Activated T-cell treated with anti-CD3 and anti-CD28 coated beads, Interleukin-2, amount 50 U/mL, for 72 hours (primary cell): ENCODE measurements around the gene C19orf38. TPM values are rescaled to one million over a fixed set of nuclear protein-coding genes. Genes with fewer than 3 reads are reported as not detected.
A peak's percentile ranks its signal among the peaks of the same experiment; 100 is the strongest.

Experiments
- ATAC-seq, 2 donors: fragments of 150-1000 bp; cut with Tn5 transposase; replicated peaks in 1 of 2; 2 replicates each; pipeline ENCODE4 v1.10.0; 2021; ENCODE audit warnings: moderate library complexity in 2 of 2, mild to moderate bottlenecking in 1 of 2
- DNase-seq, 2 donors: peaks; one replicate each; pipeline ENCODE4 v3.0.0; 2021 to 2022; ENCODE audit warnings: mixed read lengths in 1 of 2
- H3K27ac Mint-ChIP-seq: one replicate; pipeline ENCODE4 v1.8.0; 2022; ENCODE audit warnings: mild to moderate bottlenecking, moderate library complexity, mixed read lengths
- H3K27me3 Mint-ChIP-seq: one replicate; pipeline ENCODE4 v1.8.0; 2022; ENCODE audit warnings: low read depth, mixed read lengths
- H3K36me3 Mint-ChIP-seq, 2 donors: one replicate each; pipeline ENCODE4 v1.8.0; 2022; ENCODE audit warnings: mixed read lengths in 2 of 2, mild to moderate bottlenecking in 1 of 2; ENCODE audit not compliant: insufficient read depth in 2 of 2
- H3K4me1 Mint-ChIP-seq: one replicate; pipeline ENCODE4 v1.8.0; 2022; ENCODE audit warnings: low read depth, mixed read lengths
- H3K4me3 Mint-ChIP-seq, 2 donors: one replicate each; pipeline ENCODE4 v1.8.0; 2022; ENCODE audit warnings: mild to moderate bottlenecking in 2 of 2, mixed read lengths in 2 of 2, moderate library complexity in 2 of 2
- H3K9me3 Mint-ChIP-seq, 2 donors: one replicate each; pipeline ENCODE4 v1.8.0; 2022; ENCODE audit warnings: mixed read lengths in 2 of 2
- total RNA-seq, 2 donors: library from RNA; stranded (reverse); gene quantifications; one replicate each; pipeline ENCODE4 v1.2.3, GENCODE V29; 2022

C19orf38 gene
- total RNA-seq, 2 donors from 2014 or later: 6.2 to 9.9 TPM

GRCh38 chr19:10894911-10895213 lies 46.6 kb downstream of the C19orf38 start:
- no peak for ATAC-seq

GRCh38 chr19:10895363-10895762 lies 47.1 kb downstream of the C19orf38 start:
- H3K27me3 Mint-ChIP-seq: no peaks in the 10 kb centered on the region
- H3K4me1 Mint-ChIP-seq: peaks cover 14% of the 10 kb centered on the region
- H3K27ac Mint-ChIP-seq: no peak overlapping the region
- DNase-seq (no peak), ATAC-seq (no peak)
- no peak overlapping the region for H3K4me3 Mint-ChIP-seq
- no peaks in the 10 kb centered on the region for H3K36me3 Mint-ChIP-seq
- no peaks in the 10 kb centered on the region for H3K9me3 Mint-ChIP-seq

More at GRCh38 chr19:10894911-10895213, 46.6 kb downstream of the C19orf38 start:
- DNase-seq: no peak
- Mint-ChIP-seq H3K4me1 (peaks cover 14% of the 10 kb centered on the region), H3K36me3 (no peaks in the 10 kb centered on the region), H3K27ac (no peak overlapping the region), H3K4me3 (no peak overlapping the region), H3K27me3 (no peaks in the 10 kb centered on the region), H3K9me3 (no peaks in the 10 kb centered on the region)

- Mint-ChIP-seq H3K36me3 (no peaks in the 10 kb centered on the region), H3K9me3 (no peaks in the 10 kb centered on the region), H3K27me3 (no peaks in the 10 kb centered on the region), H3K4me1 (peaks cover 14% of the 10 kb centered on the region), H3K27ac (no peak overlapping the region), H3K4me3 (no peak overlapping the region)
- ATAC-seq (no peak), DNase-seq (no peak)
Observed at GRCh38 chr19:10895920-10896319, 47.7 kb downstream of the C19orf38 start.

- Mint-ChIP-seq H3K27ac (peak overlapping the region; percentile 37), H3K36me3 (no peaks in the 10 kb centered on the region), H3K4me3 (no peak overlapping the region), H3K4me1 (peaks cover 14% of the 10 kb centered on the region), H3K9me3 (no peaks in the 10 kb centered on the region), H3K27me3 (no peaks in the 10 kb centered on the region)
- DNase-seq: no peak
- no peak for ATAC-seq
Observed at GRCh38 chr19:10896851-10897526, 48.8 kb downstream of the C19orf38 start.

GRCh38 chr19:10898633-10899032 lies 50.4 kb downstream of the C19orf38 start:
- Mint-ChIP-seq H3K9me3 (no peaks in the 10 kb centered on the region), H3K36me3 (no peaks in the 10 kb centered on the region), H3K27ac (no peak overlapping the region), H3K4me3 (no peak overlapping the region), H3K27me3 (no peaks in the 10 kb centered on the region), H3K4me1 (peaks cover 14% of the 10 kb centered on the region)
- DNase-seq (no peak), ATAC-seq (no peak)

- no peak for DNase-seq
Observed at GRCh38 chr19:10899151-10899653, 51.0 kb downstream of the C19orf38 start.

GRCh38 chr19:10907925-10908324 lies 59.7 kb downstream of the C19orf38 start:
- DNase-seq: no peak
- peaks cover 0 to 6% of the 10 kb centered on the region in 2 donors for H3K36me3 Mint-ChIP-seq
- no peak overlapping the region for H3K27ac Mint-ChIP-seq
- no peaks in the 10 kb centered on the region for H3K27me3 Mint-ChIP-seq
- H3K4me1 Mint-ChIP-seq: no peaks in the 10 kb centered on the region
- H3K9me3 Mint-ChIP-seq: no peaks in the 10 kb centered on the region
- no peak overlapping the region for H3K4me3 Mint-ChIP-seq
- ATAC-seq: no peak

More at GRCh38 chr19:10899151-10899653, 51.0 kb downstream of the C19orf38 start:
- no peaks in the 10 kb centered on the region for H3K27me3 Mint-ChIP-seq
- ATAC-seq: no peak
- H3K4me1 Mint-ChIP-seq: peaks cover 14% of the 10 kb centered on the region
- no peak overlapping the region for H3K27ac Mint-ChIP-seq
- no peaks in the 10 kb centered on the region for H3K36me3 Mint-ChIP-seq
- no peak overlapping the region for H3K4me3 Mint-ChIP-seq
- H3K9me3 Mint-ChIP-seq: no peaks in the 10 kb centered on the region

GRCh38 chr19:10908380-10908960 lies 60.3 kb downstream of the C19orf38 start:
- Mint-ChIP-seq H3K9me3 (no peaks in the 10 kb centered on the region), H3K4me1 (no peaks in the 10 kb centered on the region), H3K27me3 (no peaks in the 10 kb centered on the region), H3K4me3 (no peak overlapping the region), H3K36me3 (peaks cover 0 to 6% of the 10 kb centered on the region in 2 donors), H3K27ac (no peak overlapping the region)
- DNase-seq (no peak), ATAC-seq (no peak)

- Mint-ChIP-seq H3K4me1 (no peaks in the 10 kb centered on the region), H3K36me3 (peaks cover 0 to 6% of the 10 kb centered on the region in 2 donors), H3K27me3 (no peaks in the 10 kb centered on the region), H3K9me3 (no peaks in the 10 kb centered on the region), H3K27ac (no peak overlapping the region), H3K4me3 (no peak overlapping the region)
- DNase-seq (no peak), ATAC-seq (no peak)
Observed at GRCh38 chr19:10911579-10912363, 63.6 kb downstream of the C19orf38 start.

GRCh38 chr19:10912619-10913018 lies 64.4 kb downstream of the C19orf38 start:
- Mint-ChIP-seq H3K9me3 (no peaks in the 10 kb centered on the region), H3K4me3 (no peak overlapping the region), H3K27me3 (no peaks in the 10 kb centered on the region), H3K27ac (no peak overlapping the region), H3K36me3 (peaks cover 0 to 6% of the 10 kb centered on the region in 2 donors), H3K4me1 (no peaks in the 10 kb centered on the region)
- no peak for DNase-seq
- no peak for ATAC-seq

GRCh38 chr19:10913716-10914340 lies 65.6 kb downstream of the C19orf38 start:
- Mint-ChIP-seq H3K4me3 (no peak overlapping the region), H3K27ac (no peak overlapping the region), H3K4me1 (no peaks in the 10 kb centered on the region), H3K36me3 (peaks cover 0 to 4% of the 10 kb centered on the region in 2 donors), H3K9me3 (no peaks in the 10 kb centered on the region), H3K27me3 (no peaks in the 10 kb centered on the region)
- ATAC-seq: no peak
- no peak for DNase-seq

- Mint-ChIP-seq H3K4me3 (no peak overlapping the region), H3K27me3 (no peaks in the 10 kb centered on the region), H3K4me1 (no peaks in the 10 kb centered on the region), H3K27ac (no peak overlapping the region), H3K9me3 (no peaks in the 10 kb centered on the region), H3K36me3 (peaks cover 0 to 2% of the 10 kb centered on the region in 2 donors)
- DNase-seq (no peak), ATAC-seq (peak in 1 of 2 donors; percentile 39)
Observed at GRCh38 chr19:10915130-10916091, 67.2 kb downstream of the C19orf38 start.
